COR-L47 (cell line): ENCODE results near the gene SEPTIN1.
"Not testable (repeated sequence)": the region's sequence is repeated elsewhere in the genome, so short reads cannot be mapped to it uniquely, and the experiment has no call there.

Experiments used
- DNase-seq: peaks from one replicate; lab custom pipeline; 2025; lab: John Stamatoyannopoulos, UW

Gene SEPTIN1

DNA sequence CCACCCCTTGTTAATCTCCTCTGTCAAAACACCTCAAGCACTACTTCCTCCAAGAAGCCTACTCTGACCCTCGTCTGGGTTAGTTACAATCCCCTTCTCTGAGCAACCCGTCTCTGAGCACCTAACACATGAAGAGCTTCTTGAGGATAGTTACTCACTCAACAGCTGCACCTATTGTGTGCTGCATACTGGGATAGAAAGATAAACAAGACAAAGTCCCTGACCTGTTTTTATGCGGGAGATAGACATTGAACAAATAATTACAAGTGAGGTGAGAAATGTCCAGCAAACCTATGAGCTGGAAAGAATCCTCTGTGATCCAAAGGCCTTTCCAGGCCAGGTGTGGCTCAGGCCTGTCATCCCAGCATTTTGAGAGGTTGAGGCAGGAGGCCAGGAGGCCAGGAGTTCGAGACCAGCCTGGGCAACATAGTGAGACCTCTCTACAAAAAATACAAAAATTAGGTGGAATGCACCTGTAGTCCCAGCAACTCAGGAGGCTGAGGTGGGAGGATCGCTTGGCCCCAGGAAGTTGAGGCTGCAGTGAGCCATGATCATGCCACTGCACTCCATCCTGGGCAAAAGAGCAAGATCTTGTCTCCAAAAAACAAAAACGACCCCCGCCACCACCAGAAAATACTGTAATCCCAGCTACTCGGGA is 19.5 kb upstream of the SEPTIN1 start:
- no peak for DNase-seq

DNA sequence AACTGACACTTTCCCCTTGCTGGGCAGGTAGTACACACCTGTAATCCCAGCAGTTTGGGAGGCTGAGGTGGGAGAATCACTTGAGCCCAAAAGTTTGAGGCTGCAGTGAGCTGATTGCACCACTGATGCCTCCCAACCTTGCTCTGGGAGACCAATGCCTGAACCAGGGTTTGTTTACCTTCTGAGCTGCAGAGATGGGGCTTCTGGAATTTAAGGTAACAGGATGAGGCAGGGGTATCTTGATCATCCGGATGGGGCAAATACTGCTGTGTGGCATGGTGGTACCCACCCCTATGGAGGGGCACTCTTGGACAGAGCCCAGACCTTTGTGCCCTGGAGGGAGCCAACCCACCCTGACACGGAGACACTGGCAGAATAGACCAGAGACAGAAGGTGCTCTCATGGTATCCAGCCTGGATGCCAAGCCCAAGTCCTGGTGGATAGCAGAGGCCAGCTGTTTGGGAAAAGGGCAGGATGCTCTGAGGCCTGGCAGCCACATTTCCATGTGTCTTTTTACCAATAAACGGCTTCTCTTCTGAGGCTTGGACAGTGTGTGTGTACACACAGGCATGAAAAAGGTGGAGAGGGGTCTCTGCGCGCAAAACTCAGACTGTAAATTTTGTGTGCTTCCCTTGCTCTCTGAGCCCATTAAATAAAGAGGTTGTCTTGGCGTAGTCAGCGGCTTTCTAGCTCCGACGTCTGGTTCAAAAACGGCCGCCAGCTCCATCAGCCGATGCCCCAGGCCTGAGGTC is 17.2 kb upstream of the SEPTIN1 start:
- DNase-seq = no peak

DNA sequence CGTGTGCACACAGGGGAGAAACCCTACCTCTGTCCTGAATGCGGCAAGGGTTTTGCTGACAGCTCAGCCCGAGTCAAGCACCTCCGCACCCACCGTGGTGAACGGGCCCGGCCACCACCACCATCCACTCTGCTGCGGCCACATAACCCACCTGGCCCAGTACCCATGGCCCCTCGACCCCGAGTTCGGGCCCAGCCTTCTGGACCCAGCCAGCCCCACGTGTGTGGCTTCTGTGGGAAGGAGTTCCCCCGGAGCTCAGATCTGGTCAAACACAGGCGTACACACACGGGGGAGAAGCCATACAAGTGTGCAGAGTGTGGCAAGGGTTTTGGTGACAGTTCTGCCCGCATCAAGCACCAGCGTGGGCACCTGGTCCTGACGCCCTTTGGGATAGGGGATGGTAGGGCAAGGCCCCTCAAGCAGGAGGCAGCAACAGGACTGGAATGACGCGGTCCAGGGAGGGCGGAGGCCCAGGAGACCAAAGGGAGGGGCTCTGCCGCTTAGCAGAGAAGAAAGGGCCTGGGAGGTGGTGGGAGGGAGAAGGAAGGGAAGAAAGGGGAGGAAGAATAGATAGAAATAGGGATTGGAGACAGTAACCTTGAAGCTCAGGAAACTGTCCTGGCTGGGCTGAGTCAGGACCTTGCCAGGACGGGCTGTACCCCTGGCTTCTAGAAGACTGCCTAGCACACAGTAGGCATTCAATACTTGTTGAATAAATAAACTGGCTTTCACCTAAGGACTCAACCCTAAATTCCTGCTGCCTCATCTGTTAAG is 16.5 kb upstream of the SEPTIN1 start:
- DNase-seq = no peak

DNA sequence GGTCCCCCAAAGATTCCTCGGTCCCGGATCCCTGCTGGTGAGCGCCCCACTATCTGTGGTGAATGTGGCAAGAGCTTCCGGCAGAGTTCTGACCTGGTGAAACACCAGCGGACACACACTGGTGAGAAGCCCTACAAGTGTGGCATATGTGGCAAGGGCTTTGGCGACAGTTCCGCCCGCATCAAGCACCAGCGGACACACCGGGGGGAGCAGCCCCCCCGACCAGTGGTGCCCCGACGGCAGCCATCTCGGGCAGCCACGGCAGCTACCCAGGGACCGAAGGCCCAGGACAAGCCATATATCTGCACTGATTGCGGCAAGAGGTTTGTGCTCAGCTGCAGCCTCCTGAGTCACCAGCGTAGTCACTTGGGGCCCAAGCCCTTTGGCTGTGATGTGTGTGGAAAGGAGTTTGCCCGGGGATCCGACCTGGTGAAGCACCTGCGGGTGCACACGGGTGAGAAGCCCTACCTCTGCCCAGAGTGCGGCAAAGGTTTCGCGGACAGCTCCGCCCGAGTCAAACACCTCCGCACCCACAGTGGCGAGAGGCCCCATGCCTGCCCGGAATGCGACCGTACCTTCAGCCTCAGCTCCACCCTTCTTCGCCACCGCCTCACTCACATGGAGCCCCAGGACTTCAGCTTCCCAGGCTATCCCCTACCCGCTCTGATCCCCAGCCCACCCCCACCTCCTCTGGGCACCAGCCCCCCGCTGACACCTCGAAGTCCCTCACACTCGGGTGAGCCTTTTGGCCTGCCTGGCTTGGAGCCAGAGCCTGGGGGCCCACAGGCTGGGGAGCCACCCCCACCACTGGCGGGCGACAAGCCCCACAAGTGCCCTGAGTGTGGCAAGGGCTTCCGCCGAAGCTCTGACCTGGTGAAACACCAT is 15.7 kb upstream of the SEPTIN1 start:
- DNase-seq = no peak

DNA sequence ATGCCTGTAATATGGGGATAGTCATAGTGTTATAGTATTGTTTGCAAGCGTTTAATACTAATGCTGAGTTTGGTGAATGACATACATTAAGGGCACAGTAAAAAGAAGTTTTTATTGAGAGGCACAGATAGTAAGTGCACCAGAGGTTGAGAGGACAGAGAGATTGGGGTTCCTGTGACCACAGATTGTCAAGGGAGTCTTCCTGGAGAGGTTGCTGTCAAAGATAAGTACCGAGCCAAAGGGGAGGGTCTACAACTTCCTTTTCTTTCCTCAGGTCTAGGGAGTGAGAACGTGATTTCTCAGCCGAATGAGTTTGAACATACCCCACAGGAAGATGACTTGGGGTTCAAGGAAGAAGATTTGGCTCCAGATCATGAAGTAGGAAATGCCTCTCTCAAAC is 14.7 kb upstream of the SEPTIN1 start:
- no peak for DNase-seq

DNA sequence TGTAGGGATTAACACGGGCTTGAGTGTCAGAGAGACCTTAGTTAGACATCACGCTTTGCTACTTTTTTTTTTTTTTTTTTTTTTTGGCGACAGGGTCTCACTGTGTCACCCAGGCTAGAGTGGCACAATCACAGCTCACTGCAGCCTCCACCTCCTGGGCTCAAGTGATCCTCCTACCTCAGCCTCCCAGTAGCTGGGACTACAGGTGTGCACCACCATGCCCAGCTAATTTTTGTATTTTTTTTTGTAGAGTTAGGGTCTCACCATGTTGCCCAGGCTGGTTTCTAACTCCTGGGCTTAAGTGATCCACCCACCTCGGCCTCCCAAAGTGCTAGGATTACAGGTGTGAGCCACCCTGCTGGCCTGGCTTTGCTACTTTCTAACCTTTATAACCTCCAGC is 14.3 kb upstream of the SEPTIN1 start:
- DNase-seq = not testable (repeated sequence)

DNA sequence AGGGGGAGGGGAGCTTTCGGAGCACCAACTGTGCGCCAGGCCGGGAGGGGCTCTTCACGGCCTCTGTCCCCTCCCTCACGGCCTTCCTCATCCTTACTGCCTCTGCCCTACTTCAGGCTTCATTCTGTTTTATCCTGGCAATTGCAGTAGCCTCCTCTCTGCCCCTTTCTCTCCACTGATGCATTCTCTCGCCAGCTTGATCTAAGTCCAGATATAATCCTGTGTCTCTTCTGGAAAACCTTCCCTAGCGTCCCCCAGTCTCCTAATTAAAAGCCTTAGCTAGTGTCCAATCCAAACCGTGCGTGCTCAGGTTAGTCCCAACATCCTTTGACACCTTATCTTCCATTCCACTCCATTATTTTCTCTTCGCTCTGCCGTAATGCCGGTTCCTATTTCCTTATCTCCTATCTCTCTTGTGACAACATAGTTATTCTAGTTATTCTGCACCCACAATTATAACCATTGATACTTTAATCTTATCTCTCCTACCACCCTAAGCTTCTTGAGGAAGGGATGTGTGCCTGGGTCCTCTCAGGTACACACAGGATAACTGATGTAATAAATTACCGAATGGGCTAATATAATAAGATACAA is 13.7 kb upstream of the SEPTIN1 start:
- peak; percentile 11 for DNase-seq

DNA sequence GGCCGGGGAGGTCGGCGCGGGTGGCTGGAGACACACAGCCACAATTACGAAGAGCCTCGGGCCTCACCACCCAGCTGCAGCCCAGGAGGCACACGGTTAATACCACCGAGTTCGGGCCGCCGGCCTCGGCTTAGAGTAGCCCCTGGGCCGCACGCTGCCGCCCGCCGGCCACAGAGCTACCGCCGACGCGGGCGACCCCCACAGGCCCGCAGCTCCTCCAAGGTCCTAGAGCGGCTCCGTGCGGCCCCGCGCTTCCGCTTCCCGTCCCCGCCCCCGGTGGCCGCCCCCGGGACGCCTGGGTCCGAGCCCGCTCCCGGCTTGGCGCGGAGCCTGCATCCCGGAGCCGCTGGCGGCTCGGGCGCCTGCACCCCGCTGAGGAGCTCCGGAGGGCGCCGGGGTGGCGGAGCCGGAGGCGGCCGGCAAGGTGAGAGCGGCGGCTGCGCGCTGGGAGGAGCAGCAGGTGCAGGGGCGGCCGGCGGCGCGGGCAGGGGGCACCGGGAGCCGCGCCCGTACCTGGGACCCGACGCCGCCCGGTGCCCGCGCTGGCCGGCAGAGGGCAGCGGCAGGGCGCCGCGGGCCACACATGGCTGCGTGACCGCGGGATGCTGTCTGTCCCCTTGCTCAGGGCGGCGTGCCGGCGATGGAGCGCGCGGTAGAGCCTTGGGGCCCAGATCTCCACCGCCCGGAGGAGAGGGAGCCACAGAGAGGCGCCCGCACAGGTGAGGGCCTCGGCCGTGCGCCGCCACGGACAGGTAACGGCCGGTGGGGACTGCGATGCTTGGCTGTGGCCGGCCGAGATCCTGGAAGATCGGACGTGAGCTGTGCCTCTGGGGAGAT is 13.0 kb upstream of the SEPTIN1 start, which contains the start of gene ZNF48:
ZNF48 (plus strand) TSS at position 266 of the 837 bp plus-strand sequence; CDS start at position 641, 375 bp downstream.
- DNase-seq = peak; percentile 89

DNA sequence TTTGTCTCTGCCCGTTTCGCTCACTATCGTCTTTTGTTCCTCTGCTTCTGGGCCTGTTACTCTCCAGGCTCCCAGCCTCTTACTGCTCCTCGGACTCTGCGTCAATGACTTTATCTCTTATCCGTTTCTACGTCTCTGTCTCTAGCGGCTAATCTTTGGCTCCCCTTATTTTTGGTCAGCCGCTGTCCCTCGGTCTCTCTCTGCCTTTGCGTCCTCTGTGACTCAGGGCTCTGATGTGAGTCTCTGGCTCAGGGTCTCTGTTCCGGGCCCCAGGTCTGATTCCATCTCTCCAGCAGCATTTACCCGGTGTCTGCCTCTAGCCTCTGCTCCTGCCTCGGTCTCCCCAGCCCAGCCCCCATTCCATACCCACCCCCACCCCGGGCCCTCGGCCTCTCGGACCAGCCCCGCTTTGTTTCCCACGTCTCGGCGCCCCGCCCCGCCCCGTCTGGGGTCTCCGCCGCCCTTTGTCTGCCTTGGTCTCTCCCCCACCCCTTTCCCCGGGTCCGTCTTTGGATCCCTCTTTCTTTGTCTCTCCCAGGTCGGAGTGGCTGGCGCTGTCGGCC is 12.3 kb upstream of the SEPTIN1 start:
- no peak for DNase-seq

DNA sequence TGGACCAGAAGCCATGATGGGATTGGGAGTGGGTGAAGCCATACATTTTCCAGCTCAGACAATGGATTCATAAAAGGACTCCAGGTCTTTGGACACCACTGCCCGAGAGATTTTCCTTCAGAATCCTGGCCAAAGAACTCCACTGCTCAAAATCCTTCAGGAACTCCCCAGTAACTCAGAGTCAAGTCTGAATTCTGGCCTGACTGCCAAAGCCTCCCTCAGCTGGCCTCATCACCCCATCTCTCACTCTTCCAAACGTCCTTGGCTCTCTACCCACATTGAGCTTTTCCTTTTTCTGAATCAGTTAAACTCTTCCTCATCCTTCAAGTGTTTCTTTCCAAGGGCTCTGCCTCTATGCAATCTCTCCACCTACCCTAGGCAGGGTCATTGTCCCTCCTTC is 1.2 kb upstream of the SEPTIN1 start:
- DNase-seq = no peak

DNA sequence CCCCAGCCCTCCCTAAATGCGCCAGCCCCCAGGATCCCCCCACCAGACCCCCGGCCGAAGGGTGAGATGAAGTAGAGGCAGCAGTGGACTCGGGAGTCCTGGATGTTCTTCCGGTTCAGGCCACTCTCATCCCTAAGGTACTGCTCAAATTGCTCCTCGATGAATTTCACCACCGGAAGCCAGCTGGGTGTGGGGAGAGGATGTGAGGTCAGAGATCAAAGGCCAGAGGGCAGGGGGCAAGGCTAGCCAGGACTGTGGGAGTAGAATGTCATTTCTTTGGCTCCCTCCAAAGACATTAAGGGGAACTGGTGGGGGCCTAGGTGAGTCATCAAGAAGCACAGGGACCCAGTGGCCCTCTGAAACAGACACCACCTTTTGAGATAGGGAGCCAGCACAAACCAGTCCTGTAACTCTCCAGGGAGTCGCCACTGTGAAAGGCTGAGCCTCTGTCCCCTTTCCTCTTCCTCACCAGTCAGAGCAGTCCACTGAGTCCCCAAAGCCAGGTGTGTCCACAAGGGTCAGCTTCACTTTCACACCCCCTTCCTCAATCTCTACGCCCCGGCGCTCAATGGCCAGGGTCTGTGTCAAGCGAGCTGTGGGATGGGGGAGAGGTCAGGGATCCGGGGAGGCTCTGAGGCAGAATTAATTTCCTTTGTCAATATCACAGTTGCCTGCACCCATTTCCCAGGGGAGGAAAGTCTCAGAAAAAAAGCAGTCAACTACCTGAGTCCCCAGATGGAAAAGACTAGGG is 895 bp downstream of the SEPTIN1 start:
- DNase-seq = no peak

DNA sequence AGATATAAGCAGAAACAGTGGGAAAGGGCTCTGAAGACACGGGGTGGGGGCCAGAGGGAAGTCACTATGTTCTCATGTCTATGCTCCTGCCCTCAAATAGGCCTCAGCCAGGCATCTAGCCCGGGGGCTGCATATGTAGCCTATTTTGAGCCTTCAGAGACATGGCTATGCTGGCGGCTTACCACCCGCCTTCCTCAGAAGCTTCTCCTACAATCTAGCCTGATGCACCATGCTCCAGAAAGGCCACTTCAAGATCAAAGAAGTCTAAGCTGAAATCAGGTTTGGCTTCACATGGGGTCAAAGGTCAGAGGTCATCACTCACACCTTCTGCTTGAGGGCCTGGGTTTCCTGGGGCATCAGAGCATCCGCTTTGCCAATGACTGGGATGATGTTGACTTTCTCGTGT is 1.6 kb downstream of the SEPTIN1 start:
- no peak for DNase-seq

DNA sequence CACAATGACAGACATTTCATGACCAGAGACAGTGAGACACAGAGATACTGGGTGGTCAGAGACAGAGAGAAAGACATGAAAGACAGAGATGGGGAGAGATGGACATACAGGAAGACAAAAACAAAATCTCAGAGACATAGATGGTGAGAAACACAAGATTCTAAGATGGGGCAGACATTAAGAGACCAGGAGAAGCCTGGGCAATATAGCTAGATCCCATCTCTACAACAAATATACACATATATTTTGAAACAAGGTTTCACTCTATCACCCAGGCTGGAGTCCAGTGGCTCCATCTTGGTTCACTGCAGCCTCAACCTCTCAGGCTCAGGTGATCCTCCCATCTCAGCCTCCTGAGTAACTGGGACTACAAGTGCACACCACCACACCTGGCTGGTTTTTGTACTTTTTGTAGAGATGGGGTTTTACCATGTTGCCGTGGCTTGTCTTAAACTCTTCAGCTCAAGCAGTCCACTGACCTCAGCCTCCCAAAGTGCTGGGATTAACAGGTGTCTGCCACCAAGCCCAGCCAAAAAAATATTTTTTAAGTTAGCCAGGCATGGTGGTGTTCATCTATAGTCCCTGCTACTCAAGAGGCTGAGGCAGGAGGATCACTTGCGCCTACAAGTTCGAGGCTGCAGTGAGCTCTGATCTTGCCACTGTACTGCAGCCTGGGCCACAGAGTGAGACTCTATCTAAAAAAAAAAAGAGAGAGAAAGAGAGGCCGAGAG is 2.1 kb downstream of the SEPTIN1 start:
- DNase-seq = no peak

DNA sequence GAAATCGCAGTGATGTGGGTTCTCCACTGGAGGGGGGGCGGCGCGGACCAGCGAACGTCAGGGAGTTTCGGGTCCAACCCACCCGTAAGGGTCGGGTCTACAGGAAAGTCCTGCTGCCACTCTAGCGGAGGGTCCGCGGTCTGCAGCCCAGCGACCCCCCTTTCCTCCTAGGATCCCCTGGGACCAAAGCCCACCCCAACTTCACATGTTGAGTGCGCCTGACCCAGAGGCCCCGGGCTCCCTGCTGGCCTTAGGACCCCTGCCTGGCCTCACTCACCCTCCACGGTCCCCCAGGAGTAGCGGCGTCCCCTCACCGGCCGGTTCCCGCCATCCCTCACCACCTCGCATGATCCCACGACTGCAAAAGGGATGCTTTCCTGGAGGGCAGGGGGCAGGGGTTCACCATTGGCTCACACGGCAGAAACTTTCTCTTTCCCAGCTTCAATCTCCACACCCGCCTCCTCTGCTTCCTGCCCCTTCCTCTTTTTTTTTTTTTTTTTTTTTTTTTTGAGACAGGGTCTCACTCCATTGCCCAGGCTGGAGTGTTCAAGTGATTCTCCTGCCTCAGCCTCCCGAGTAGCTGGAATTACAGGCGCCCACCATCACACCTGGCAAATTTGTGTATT is 3.1 kb downstream of the SEPTIN1 start:
- DNase-seq = no peak

DNA sequence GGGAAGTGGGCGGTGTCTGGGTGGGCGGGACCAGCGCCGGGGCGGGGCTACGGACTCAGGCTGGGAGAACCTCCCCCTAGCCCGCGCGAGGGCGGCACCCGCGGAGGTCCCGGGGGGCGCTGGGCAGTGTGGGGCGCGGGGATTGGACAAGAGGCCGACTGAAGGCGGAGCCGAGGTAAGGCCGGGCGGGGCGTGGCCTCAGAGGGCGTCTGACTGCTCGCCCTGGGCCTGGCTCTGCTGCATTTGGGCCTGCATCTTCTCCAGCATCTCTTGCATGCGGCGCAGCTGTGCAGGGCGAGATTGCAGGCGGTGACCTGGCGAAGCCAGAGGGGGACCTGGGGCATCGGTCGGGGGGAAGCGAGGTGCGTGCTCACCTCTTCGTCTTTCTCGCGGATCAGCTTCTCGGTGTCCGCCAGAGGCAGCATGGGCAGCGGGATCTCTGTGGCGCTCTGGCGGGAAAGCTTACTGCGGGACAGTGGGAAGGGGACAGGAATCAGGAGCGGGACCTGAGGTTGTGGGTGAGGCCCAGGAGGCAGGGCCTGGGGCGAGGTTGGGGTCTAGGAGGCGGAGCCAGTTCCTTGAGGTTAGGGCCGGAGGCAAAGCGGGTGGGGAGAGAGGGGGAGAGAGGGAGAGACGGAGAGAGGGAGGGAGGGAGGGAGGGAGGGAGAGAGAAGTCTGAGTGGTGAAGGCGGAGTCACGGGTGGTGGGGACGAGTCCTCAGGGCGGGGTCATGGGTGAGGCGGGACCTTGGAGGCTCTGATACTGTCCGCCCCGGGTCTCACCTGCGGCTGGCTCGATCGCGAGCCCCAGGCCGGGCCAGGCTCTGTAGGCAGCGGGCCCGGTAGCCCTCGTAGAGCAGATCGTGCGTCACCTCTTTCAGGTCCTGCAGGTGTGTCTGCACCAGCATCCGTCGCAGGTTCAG is 3.9 kb downstream of the SEPTIN1 start:
- DNase-seq = peak; percentile 98

DNA sequence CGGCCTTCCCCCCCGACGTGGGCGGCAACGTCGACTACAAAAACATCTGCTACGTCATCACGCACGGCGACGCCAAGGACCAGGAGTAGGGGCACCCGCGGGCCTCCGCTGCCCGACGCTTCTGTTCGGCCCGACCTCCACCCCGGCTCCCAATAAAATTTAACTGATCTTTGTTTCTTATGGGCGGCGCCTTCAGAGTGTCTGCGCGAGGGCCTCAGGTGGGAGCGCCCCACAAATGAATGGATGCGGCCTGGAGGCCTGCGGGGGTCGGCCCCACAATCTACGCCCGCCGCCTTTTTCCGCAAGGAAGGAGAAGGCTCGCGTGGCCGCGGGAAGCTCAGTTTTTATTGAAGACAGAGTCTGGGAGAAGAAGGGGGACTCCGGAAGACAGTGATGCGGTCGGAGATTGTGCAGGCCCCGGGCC is 4.5 kb downstream of the SEPTIN1 start:
- peak; percentile 88 for DNase-seq
